A549 (cell line): ENCODE results near the gene SART3.

Source experiments
- CBX2 ChIP-seq: fragments of 200-600 bp; sonication (generic); IDR thresholded peaks from 2 replicates; pipeline ENCODE4 v1.6.1; 2016; ENCODE audit warnings: low read depth, mild to moderate bottlenecking, borderline replicate concordance
- CEBPB ChIP-seq, 2 experiments: fragments of >200 bp in 1 of 2; sonication (Bioruptor Twin) in 1 of 2; formaldehyde crosslinking in 1 of 2; IDR thresholded peaks; 2 replicates each; pipeline ENCODE4 v1.6.1; 2012 to 2016
- EP300 ChIP-seq, 2 experiments: fragments of >200 bp; sonication (Bioruptor Twin); formaldehyde crosslinking; IDR thresholded peaks; 2 replicates in 1 of 2; 3 replicates in 1 of 2; pipeline ENCODE4 v1.6.1; 2016 to 2017
- GATA3 ChIP-seq: IDR thresholded peaks from 2 replicates; pipeline ENCODE4 v1.6.1; 2012; ENCODE audit warnings: borderline replicate concordance
- JUNB ChIP-seq: fragments of >200 bp; sonication (Bioruptor Twin); formaldehyde crosslinking; IDR thresholded peaks from 2 replicates; pipeline ENCODE4 v1.6.1; 2016
- POLR2A ChIP-seq: IDR thresholded peaks from 2 replicates; pipeline ENCODE4 v1.6.1; 2012; ENCODE audit warnings: mild to moderate bottlenecking, low read length
- RAD21 ChIP-seq, 2 experiments: fragments of >200 bp in 1 of 2; sonication (Bioruptor Twin) in 1 of 2; formaldehyde crosslinking in 1 of 2; IDR thresholded peaks in 1 of 2; conservative IDR thresholded peaks in 1 of 2; 2 replicates in 1 of 2; 3 replicates in 1 of 2; pipeline ENCODE4 v1.6.1; 2012 to 2018; ENCODE audit warnings: inconsistent platforms in 1 of 2
- RNF2 ChIP-seq: fragments of 200-600 bp; sonication (generic); IDR thresholded peaks from 2 replicates; pipeline ENCODE4 v1.6.1; 2016; ENCODE audit warnings: low read depth, mild to moderate bottlenecking, antibody characterized with exemption, moderate library complexity, borderline replicate concordance
- ZFP36 ChIP-seq: fragments of 450-650 bp; IDR thresholded peaks from 2 replicates; pipeline ENCODE4 v1.6.1; 2014; ENCODE audit warnings: borderline replicate concordance; ENCODE audit not compliant: partially characterized antibody
- TF ChIP-seq, protein P1 (sequence below): fragments of >200 bp; sonication (Bioruptor Twin); formaldehyde crosslinking; IDR thresholded peaks from 3 replicates; pipeline ENCODE4 v1.5.1; 2016
- TF ChIP-seq, protein P2 (sequence below): IDR thresholded peaks from 2 replicates; pipeline ENCODE4 v1.6.1; 2012

GRCh38 chr12:108567406-108568337 is 6.7 kb upstream of the SART3 start:
- TF ChIP-seq, protein P1, sequence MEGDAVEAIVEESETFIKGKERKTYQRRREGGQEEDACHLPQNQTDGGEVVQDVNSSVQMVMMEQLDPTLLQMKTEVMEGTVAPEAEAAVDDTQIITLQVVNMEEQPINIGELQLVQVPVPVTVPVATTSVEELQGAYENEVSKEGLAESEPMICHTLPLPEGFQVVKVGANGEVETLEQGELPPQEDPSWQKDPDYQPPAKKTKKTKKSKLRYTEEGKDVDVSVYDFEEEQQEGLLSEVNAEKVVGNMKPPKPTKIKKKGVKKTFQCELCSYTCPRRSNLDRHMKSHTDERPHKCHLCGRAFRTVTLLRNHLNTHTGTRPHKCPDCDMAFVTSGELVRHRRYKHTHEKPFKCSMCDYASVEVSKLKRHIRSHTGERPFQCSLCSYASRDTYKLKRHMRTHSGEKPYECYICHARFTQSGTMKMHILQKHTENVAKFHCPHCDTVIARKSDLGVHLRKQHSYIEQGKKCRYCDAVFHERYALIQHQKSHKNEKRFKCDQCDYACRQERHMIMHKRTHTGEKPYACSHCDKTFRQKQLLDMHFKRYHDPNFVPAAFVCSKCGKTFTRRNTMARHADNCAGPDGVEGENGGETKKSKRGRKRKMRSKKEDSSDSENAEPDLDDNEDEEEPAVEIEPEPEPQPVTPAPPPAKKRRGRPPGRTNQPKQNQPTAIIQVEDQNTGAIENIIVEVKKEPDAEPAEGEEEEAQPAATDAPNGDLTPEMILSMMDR: no peak
- TF ChIP-seq CBX2: no peak
- TF ChIP-seq JUNB: no peak
- TF ChIP-seq CEBPB (IDR thresholded peaks at IDR 0.05): no peak
- TF ChIP-seq, protein P2, sequence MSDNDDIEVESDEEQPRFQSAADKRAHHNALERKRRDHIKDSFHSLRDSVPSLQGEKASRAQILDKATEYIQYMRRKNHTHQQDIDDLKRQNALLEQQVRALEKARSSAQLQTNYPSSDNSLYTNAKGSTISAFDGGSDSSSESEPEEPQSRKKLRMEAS: no peak
- no peak for TF ChIP-seq POLR2A
- no peak for TF ChIP-seq ZFP36
- no peak for TF ChIP-seq EP300 (IDR thresholded peaks at IDR 0.05)
- no peak for TF ChIP-seq RAD21 (conservative IDR thresholded peaks at IDR 0.05 in 1 of 2, IDR thresholded peaks at IDR 0.05 in 1 of 2)
- TF ChIP-seq RNF2: no peak
- no peak for TF ChIP-seq GATA3
